GM19324 (cell line): ENCODE data around the gene CDCA4.

Experiments
- ATAC-seq: cut with Tn5 transposase; IDR thresholded peaks from one replicate; pipeline ENCODE4 v1.9.1; 2021; ENCODE audit warnings: mild to moderate bottlenecking, moderate library complexity; ENCODE audit not compliant: unreplicated experiment, low FRiP score

Gene CDCA4

DNA sequence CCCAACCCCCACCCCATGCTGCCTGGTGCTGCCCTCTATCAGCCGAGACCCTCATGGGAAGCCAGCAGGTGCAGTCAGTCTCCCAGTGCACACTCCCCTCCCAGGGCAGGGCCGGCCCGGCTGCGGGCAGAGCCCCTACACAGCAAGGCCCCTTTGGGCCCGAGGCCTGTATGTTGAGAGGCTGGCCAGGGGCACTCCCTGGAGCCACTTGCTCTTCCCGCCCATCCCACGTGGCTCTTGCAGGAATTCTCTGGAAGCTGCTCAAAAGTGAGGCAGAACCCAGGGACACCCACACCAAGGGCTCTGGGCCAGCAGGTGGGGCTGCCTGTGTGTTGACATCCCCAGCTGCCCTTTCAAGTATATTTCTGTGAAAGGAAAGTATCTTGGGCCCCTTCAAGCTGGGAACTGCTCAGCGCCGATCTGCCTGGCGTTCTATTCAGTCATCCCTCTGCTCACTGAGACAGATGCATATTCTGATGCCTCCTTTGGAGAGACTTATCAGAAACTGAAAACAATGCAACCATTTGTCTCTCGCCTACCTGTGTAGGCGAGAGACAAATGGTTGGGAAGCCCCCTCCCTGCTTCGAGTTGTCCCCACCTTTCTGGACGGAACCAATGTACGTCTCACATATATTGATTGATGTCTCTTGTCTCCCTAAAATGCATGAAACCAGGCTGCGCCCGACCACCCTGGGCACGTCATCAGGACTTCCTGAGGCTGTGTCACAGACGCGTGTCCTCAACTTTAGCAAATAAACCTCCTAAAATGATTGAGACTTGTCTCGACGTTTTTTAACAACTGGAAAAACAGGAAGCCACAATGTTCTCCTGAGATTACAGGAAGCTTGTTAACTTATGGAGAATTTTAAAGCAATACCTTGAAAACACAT, 38.4 kb upstream of the CDCA4 start:
- ATAC-seq: no peak

DNA sequence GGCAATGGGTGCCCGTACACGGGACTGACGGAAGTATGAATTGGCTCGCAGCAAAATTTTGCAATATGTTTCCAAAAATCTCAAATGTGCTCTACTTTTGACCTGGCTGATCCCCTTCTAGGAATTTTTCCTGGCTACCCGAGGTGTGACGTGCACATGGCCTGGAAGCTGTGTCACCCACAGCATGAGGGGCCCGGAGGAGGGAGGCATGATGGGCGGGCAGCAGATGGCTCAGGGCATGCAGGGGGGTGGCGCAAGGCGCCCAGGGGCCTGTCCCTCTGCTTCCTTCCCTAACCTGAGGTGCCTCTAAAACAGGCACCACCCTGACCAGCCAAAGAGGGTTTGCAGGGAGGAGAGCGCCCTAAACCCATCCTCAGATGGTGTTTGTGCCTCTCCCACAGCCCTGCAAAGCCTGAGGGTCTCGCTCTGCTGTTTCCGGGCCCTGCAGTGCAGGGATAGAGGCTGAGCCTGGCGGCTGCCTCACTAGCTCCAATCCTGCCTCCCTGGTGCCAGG, 37.7 kb upstream of the CDCA4 start:
- no peak for ATAC-seq

DNA sequence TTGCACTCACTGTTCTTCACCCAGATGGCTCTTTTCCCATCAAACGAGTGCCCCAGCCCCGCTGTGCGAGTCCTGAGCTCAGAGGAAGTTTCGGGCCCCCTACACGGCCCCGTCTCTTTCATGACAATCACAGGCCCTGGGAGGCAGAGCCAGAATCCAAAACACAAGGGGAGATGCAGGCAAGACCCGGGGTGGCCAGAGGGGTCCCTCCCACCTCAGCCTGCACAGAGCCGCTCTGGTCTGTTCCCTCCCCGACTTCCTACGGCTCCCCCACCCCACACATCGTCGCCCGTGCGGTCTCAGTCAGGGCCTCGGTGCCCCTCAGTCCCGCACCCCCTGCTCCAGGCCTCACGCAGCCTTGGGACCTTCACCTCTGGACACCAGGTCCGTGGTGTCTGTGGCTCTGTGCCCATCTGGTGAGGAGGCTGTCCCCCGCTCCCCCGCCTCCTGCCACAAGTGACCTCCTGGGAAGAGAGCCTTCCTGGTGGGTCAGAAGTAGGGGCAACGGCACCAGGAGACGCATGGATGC, 35.5 kb upstream of the CDCA4 start:
- ATAC-seq: no peak

GRCh38 chr14:105055736-105056302, 34.9 kb upstream of the CDCA4 start:
- no peak for ATAC-seq

DNA sequence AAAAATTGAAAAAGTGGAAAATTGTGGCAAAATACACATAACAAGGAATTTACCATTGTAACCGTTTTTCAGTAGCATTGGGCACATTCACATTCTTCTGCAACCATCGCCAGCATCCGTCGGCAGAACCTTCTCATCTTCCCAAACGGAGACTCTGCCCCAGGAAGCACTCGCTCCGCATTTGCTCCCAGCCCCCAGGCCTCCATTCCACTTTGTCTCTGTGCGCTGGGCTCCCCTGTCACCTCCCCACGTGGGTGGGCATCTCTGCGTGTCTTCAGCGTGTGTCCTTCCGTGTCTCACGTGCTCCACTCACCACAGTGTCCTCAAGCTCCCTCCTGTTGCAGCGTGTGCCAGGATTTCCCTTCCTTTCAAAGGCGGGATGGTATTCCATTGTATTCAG, 34.5 kb upstream of the CDCA4 start:
- no peak for ATAC-seq

DNA sequence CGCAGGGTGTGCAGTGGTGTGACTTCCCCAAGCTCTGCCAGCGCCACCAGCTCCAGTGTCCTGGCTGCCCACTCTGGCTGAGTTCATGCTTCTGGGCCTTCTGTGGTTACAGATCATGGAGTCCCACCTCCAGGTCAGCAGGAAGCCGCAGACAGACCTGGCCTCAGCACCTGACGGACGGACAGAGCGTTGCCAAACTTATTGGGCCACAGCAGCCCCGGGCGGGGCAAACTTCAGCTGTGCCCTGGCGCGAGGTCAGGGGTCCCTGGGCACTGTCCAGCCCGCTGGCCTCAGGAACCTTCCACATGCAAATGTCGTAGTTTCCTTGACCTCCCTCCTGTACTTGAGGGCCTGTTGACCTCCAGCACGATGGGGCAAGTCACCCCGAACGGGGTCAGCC, 33.1 kb upstream of the CDCA4 start:
- ATAC-seq: no peak

- ATAC-seq: no peak
These were observed 32.5 kb upstream of the CDCA4 start for GRCh38 chr14:105053421-105053820.

DNA sequence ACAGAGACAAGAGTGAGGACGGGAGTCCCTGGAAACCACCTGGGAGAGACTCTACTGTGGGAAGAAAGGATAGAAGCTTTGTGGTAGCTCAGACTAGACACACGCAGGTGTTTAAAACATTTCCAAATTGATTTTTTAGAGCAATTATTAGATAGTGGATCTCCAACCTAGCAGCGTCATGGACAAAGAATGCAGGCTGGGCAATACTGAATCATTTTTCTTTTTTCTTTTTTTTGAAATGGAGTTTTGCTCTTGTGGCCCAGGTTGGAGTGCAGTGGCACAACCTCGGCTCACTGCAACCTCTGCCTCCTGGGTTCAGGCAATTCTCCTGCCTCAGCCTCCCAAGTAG, 31.2 kb upstream of the CDCA4 start:
- ATAC-seq: no peak

GRCh38 chr14:105051182-105052109, 30.6 kb upstream of the CDCA4 start:
- ATAC-seq: no peak

DNA sequence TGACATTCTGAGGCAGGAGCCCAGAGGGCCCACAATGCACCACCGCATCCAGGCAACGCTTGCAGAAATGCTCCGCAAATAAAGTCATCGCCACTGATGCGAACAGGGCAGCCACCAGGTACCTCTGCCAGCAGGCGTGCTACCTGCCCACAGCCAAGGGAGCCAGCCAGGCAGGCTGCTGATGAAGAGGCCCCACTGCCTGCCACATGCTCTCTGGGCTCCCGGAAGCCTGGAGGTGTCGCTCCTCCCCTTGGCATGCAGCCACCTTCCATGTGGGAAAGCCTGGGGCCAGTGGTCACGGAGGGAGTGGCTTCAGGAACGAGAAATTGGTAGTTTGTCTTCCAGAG, 29.6 kb upstream of the CDCA4 start:
- no peak for ATAC-seq

DNA sequence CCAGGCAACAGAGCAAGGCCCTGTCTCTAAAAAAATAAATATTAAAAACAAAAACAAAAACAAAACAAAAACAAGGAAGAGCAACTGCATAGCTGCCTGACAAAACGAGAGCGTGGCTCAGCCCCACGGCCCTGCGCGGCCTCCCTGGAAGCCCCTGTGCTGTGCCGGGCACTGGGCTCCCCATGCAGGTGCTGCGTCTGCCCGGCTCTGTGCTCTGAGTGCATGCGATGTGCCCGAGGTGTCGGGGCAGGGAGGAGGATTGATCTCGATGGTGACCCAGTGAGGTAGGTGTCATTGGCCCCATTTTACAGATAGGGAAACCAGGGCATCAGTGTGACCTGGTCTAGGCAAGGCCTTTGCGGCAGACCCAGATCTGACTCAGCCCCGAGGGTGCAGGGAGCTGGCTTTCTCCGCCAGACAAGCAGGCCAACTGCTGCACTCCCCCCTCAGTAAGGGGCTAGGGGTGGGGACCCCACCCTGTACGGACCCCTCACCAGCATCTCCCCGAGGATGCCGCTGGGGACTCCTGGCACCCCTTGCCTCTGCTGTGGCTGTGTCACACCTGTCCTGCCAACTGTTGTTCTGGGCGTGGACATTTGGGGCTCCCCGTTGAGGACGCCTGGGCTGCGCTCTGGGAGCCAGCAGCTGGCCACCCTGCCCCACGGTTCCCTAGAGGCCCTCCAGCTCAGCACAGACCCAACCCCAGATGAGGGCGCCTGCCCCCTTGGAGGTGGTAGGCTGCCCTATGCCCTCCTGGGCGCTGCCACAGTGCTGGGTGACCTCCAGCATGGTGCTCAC, 29.1 kb upstream of the CDCA4 start:
- ATAC-seq: no peak

GRCh38 chr14:105047283-105048016, 26.6 kb upstream of the CDCA4 start:
- no peak for ATAC-seq

GRCh38 chr14:105046891-105047282, 26.0 kb upstream of the CDCA4 start:
- no peak for ATAC-seq

DNA sequence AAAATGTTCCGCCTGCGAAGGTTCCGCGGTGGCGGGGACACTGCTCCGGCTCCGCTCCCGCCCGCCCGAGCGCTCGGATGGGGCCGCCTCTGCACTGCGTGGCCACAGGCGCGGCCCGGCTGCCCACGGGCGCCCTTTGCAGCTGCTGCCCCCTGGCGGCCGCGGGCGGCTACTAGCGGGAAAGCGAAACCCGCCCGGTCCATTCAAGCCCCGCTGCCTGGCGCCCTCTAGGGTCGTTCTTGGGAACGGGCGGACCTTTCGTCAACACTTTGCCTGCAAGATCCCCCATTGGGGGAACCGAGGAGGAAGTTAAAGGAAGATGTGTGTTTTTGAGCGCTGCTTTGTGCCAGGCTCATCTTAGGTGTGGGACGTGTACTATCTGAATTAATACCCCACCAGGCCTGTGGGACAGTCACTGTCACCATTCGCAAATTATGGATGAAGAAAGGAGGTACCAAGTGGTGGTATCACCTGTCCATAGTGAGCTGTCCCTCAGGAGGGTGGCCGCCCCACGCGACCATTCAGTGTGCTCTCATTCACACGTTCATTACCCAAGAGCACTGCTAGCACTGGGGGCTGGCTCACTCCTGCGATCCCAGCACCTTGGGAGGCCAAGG, 24.9 kb upstream of the CDCA4 start:
- ATAC-seq: peak; percentile 37

GRCh38 chr14:105043641-105044040, 22.8 kb upstream of the CDCA4 start:
- no peak for ATAC-seq

- no peak for ATAC-seq
These were observed 21.9 kb upstream of the CDCA4 start for GRCh38 chr14:105042813-105043212.

DNA sequence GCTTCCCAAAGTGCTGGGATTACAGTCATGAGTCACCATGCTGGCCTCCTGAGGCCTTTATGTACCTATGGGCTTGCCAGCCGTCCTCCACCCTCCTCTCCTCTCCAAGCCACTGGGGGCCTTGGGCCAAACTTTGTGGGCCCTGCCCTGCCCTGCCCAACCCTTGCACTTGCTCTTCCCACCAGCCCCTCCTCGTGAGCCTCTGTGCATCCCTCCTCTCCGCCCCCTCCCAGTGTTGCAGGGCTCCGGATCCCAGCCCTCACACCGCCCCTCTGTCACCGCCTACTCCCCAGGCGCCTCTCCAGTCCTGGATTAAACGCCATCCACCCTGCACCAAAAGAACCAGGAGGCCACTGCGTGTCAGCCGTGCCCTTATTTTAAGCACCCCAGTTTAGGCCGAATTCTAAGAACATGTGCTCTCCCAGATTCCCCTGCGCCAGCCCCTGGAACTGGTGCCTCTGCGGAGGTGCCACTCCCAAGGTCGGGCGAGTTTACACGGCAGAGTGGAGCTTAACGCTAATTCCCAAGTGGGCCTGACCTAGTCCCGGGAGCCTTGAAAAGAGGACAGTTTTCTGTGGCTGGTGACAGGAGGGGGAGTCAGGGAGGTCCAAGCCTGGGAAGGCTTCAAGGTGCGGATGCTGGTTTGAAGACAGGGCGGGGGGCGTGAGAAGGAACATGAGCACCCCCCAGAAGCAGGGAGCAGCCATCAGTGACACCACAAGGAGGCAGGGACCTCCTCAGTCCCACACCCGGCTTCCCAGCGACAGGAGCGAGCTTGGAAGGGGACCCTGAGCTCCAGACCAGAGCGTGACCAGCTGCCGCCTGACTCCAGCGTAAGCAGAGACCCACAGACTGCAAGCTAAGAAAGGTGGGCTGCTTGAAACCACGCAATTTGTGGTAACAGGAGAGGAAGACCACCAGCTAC, 21.2 kb upstream of the CDCA4 start:
- ATAC-seq: no peak
